GM18517 (cell line): ENCODE measurements around the gene SH2B3.
"Not testable (repeated sequence)": the region's sequence is repeated elsewhere in the genome, so short reads cannot be mapped to it uniquely, and the experiment has no call there.

Source experiments
- ATAC-seq: cut with Tn5 transposase; IDR thresholded peaks from one replicate; pipeline ENCODE4 v1.9.1; 2021; ENCODE audit warnings: mild to moderate bottlenecking, moderate library complexity; ENCODE audit not compliant: unreplicated experiment

The SH2B3 gene

DNA sequence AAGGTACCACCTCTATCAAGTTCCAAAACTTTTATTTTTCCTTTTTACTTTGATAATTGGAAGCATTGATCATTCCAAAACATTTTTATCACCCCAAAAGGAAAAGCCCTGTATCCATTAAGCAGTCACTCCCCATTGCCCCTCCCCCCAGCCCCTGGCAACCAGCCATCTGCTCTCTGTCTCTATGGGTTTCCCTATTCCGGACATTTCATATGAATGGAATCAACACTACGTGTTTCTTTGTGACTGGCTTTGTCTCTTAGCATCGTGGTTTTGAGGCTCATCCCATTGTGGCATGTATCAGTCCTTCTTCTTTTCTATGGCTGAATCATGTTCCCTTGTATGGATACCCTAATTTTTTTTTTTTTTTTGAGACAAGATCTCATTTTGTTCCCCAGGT is 18.8 kb upstream of the SH2B3 start:
- ATAC-seq: no peak

DNA sequence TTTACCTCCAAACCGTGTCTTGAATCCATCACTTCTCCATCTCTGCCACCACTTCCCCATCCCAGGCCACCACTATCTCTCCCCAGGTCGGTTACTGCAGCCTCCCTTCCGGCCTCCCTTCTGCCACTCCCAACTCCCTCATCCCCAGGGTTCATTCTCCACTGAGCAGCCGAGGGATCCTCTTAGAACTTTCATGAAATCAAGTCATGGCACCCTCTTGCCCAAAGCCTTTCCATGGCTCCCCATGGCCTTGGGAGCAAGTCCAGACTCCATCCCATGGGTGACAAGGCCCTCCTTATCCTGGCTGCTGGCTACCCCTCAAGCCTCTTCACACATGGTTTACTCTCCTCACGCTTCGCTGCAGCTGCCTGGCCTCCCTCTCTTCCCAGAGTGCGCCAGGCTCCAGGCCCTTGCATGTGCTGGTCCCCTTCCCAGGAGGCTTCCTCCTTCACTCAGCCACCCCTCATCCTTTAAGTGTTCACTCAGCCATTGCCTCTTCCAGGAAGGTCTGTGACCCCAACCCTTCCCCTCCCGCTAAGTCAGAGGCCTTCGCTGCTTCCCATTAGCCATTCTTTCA is 17.9 kb upstream of the SH2B3 start:
- ATAC-seq: no peak

DNA sequence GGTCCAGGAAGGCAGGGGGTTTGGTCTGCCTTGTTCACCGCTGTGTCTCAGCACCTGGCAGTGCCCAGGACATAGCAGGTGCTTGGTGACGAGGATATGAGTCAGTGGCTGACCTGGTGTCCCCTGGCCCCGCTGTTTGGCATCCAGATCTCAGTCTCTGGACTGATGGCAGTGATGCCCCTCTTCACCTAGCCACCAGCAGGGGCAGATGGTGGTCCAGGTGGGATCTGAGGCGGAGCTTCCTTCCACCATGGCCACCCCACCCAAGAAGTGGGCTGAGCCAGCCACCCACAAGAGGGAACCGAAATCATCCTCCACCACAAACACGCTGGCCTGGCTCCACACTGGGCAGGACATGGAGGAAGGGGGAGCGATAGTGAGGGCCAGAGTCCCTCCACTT is 16.1 kb upstream of the SH2B3 start:
- ATAC-seq: no peak

GRCh38 chr12:111390910-111391309 is 14.8 kb upstream of the SH2B3 start:
- no peak for ATAC-seq

- no peak for ATAC-seq
Measured at GRCh38 chr12:111393700-111394300, 11.9 kb upstream of the SH2B3 start.

GRCh38 chr12:111394480-111394879 is 11.2 kb upstream of the SH2B3 start:
- no peak for ATAC-seq

DNA sequence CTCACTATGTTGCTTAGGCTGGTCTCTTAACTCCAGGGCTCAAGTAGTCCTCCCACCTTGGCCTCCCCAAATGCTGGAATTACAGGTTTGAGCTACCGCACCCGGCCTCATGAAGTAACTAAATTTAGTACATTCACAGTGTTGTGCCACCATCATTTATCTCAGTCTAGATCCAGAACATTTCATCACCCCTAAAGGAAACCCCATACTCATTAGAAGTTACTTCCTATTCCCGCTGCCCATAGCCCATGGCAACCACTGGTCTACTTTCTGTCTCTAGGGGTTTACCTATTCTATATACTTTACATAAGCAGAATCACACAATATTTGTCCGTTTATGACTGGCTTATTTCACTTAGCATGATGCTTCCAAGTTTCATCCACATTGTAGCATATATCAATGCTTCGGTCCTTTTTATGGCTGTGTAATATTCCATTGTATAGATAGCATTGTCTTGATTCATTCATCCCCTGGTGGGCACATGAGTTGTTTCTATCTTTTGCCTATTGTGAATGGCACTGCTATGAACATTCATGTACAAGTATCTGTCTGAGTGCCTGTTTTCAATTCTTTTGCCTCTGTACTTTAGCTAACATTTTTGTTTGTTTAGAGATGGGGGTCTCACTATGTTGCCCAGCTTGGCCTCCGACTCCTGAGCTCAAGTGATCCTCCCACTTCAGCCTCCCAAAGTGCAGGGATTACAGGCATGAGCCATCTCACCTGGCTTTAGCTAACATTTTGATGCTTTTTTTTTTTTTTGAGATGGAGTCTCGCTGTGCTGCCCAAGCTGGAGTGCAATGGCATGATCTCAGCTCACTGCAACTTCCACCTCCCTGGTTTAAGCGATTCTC is 10.2 kb upstream of the SH2B3 start:
- no peak for ATAC-seq

DNA sequence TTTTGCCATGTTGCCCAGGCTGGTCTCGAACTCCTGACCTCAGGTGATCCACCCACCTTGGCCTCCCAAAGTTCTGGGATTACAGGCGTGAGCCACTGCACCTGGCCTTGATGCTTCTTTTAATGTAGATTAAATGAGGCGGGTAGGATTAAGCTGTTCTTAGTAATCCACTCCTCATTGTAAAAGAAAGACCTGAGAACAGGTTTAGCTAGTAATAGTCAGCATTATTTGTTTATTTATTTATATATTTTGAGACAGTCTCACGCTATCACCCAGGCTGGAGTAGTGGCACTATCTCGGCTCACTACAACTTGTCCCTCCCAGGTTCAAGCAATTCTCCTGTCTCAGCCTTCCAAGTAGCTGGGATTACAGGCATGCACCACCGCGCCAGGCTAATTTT is 9.5 kb upstream of the SH2B3 start:
- not testable (repeated sequence) for ATAC-seq

- no peak for ATAC-seq
Measured at GRCh38 chr12:111396726-111397445, 8.8 kb upstream of the SH2B3 start.

GRCh38 chr12:111398530-111398929 is 7.2 kb upstream of the SH2B3 start:
- ATAC-seq: no peak

GRCh38 chr12:111399741-111400404 is 5.8 kb upstream of the SH2B3 start:
- ATAC-seq: not testable (repeated sequence)

- ATAC-seq: no peak
Measured at GRCh38 chr12:111401167-111401605, 4.5 kb upstream of the SH2B3 start.

GRCh38 chr12:111402490-111402824 is 3.3 kb upstream of the SH2B3 start:
- ATAC-seq: not testable (repeated sequence)

DNA sequence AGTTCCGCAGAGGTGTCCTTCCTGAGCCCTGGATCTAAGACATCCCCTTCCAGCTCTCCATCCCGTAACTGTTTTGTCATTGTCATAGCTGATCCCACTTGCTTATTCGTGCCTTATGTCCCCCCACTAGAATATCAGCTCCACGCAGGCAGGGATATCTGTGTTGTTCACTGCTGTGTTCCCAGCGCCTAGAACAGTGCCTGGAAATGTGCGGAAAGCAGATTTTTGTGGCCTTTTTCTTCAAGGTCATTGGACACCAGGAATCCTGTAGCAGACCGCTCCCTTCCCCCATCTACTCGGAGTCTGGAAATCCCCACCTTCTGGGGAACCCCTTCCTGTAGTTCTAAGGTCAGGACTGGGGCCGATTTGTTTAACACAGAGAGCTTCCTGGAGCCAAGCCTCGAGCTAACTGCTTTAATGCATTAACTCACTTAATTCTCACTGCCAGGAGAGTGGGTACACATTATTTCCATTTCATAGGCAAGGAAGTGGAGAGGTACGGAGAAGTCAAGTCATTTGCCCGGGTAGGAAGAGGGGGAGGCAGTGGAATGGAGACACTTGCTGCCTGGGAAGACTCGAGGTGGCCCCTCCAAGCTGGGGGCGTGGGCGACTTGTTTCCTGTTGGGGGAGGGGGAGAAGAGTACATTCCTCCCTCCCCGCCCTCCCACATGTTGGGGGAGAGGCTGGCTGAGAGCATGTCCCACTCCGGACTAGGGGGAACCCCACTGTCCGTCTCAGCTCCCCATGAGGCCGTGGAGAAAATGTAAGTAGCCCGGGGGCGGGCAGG is 1.2 kb upstream of the SH2B3 start:
- no peak for ATAC-seq

- peak; percentile 50 for ATAC-seq
Measured at GRCh38 chr12:111405149-111405858, 419 bp upstream of the SH2B3 start.

DNA sequence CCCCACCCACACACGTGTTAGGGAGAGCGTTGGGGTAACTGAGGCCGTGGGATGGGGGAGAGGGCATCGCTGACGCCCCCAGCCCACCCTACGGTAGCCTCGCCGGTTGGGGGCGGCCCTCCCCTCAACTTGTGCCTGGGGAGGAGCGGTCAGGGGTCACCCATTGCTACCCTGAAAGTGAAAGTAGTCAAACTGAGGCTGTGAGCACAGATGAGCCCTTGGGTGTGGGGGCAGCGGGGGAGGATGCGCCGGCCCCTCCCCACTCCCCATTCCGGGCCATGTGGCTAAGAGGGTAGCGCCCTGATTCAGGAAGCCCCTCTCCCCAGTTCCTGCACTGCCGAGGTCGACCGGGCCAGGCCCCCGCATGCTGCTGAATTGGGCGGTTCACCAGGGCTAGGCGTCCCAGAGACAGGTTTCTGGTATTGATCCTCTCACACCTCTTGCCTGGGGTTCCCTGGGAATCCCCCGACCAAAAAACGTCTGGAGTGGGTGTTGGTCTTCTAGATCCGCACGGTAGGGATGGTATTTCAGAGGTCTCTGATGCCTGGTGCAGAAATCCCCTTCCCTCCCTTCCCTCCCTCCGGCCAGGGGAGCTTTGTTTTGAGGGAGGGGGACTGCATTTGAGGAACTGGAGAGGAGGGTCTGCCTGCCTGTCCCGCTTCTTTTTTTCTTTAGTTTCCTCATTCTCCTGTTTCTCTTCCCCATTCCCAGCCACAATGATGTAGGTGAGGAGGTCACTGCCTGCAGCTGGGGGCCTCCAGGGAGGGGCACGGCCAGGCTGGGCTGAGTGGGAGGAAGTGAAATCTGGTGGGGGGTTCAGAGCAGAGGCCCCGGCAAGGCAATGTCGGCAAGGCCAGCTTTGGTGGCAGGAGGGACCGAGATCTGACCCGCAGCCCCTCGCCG is 1.0 kb downstream of the SH2B3 start:
- no peak for ATAC-seq

- no peak for ATAC-seq
Measured at GRCh38 chr12:111407377-111408115, 1.8 kb downstream of the SH2B3 start.

DNA sequence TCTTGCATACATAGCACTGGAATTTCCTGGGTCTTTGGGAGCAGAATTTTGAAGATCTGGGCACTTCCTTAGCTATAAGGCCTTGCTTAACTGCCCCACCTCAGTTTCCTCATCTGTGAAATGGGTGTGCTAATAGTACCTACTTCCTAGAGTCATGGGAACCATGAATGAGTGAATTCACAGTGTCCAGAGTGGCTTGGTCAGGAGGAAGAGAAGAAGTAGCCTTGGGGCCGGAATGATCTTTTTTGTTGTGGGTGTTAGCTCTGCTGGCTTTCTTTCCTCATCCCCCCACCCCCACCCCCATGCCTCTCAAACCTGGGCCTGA is 2.4 kb downstream of the SH2B3 start:
- ATAC-seq: no peak
